Adrenal gland (tissue), 12 donors: ENCODE data around the gene SETD6. TPM values are rescaled to one million over a fixed set of nuclear protein-coding genes. Genes with fewer than 3 reads are reported as not detected.
A peak's percentile ranks its signal among the peaks of the same experiment; 100 is the strongest.

ENCODE experiments used
- DNase-seq, 7 donors: peaks; one replicate each; pipeline ENCODE4 v3.0.0-alpha.2; 2019 to 2020
- H3K27ac ChIP-seq, 5 donors: fragments of 200-600 bp; sonication (generic) in 4 of 5; 1 replicate in 3 of 5; 2 replicates in 2 of 5; pipeline versions ENCODE4 v1.5.1 to v1.8.0; 2016 to 2020; ENCODE audit warnings: mild to moderate bottlenecking in 1 of 5
- H3K27me3 ChIP-seq: fragments of 200-600 bp; 2 replicates; pipeline ENCODE4 v1.8.0; 2021
- H3K36me3 ChIP-seq, 2 donors: fragments of 200-600 bp; replicated peaks in 1 of 2; 1 replicate in 1 of 2; 2 replicates in 1 of 2; pipeline versions ENCODE4 v1.5.1 to v1.8.0; 2018 to 2022
- H3K4me1 ChIP-seq, 2 donors: fragments of 200-600 bp; replicated peaks in 1 of 2; 1 replicate in 1 of 2; 2 replicates in 1 of 2; pipeline versions ENCODE4 v1.5.1 to v1.8.0; 2018 to 2021
- H3K4me3 ChIP-seq, 4 donors: fragments of 200-600 bp; sonication (generic) in 3 of 4; one replicate each; pipeline ENCODE4 v1.5.1; 2016 to 2018
- H3K9me3 ChIP-seq, 3 donors: fragments of 200-600 bp; sonication (generic) in 1 of 3; replicated peaks in 1 of 3; 1 replicate in 2 of 3; 2 replicates in 1 of 3; pipeline versions ENCODE4 v1.5.1 to v1.8.0; 2016 to 2021
- POLR2A ChIP-seq, 2 donors: fragments of 450-650 bp; IDR thresholded peaks; one replicate each; pipeline ENCODE4 v1.6.1; 2017; ENCODE audit warnings: antibody characterized with exemption in 2 of 2, mild to moderate bottlenecking in 2 of 2, moderate library complexity in 1 of 2
- WGBS, 4 donors: extraction: QIAGEN DNeasy Blood & Tissue Kit in 2 of 4; methylation state at CpG; one replicate each; pipeline versions ENCODE4 v1.1.5 to v1.1.7; 2013 to 2017; 5-methylcytosine and 5-hydroxymethylcytosine counted together
- intact Hi-C, 2 donors: fragments of 100-400 bp; cut with DNase I; formaldehyde crosslinking; loops; one replicate each; pipeline versions ENCODE4 v1.14.1 to v1.15.0; 2022 to 2023
- polyA plus RNA-seq, 3 donors: library from polyadenylated mRNA; stranded (reverse); fragments of 200-250 nt in 2 of 3; fragments of 350-450 nt in 1 of 3; fragmentation: Illumina TruSeq in 1 of 3; extraction: RNeasy Lipid Tissue Mini Kit (QIAGEN cat#74804) in 1 of 3; gene quantifications; one replicate each; pipeline ENCODE4 v1.2.3, GENCODE V29; 2013 to 2014
- total RNA-seq, 9 donors: library from RNA; depleted of rRNA in 4 of 9; stranded (reverse); fragments of >200 nt in 4 of 9; fragments of 120-200 nt in 1 of 9; fragmentation: NEBNext Ultra II Directional in 1 of 9; extraction: Animal tissue kit (Norgen Biotek cat#: 25700) in 1 of 9; gene quantifications; one replicate each; pipeline versions ENCODE4 v1.1.0 to v1.2.4, GENCODE V29; 2013 to 2023
- TF ChIP-seq, protein P1 (sequence below), 6 experiments: fragments of 450-650 bp in 4 of 6; fragments of 200-600 bp in 2 of 6; sonication (generic) in 1 of 6; IDR thresholded peaks; 1 replicate in 5 of 6; 2 replicates in 1 of 6; pipeline versions ENCODE4 v1.5.1 to v1.8.0; 2016 to 2021; ENCODE audit warnings: antibody characterized with exemption in 6 of 6, mild to moderate bottlenecking in 2 of 6, moderate library complexity in 1 of 6
- donor health status: healthy with polysubstance abuse.
- donor health status: Bipolar disorder and iron deficiency.
- donor health status: DM: yes; HTN: yes; CAD: no.
- donor health status: DM: no; HTN: no; CAD: no.
- donor health status: DM: no; HTN: no; CAD: no.
- donor health status: DM: yes; HTN: yes; CAD: no.

The SETD6 gene
- total and polyA plus RNA-seq, 12 donors = 14.4 to 53.8 (median 25.8) TPM

DNA sequence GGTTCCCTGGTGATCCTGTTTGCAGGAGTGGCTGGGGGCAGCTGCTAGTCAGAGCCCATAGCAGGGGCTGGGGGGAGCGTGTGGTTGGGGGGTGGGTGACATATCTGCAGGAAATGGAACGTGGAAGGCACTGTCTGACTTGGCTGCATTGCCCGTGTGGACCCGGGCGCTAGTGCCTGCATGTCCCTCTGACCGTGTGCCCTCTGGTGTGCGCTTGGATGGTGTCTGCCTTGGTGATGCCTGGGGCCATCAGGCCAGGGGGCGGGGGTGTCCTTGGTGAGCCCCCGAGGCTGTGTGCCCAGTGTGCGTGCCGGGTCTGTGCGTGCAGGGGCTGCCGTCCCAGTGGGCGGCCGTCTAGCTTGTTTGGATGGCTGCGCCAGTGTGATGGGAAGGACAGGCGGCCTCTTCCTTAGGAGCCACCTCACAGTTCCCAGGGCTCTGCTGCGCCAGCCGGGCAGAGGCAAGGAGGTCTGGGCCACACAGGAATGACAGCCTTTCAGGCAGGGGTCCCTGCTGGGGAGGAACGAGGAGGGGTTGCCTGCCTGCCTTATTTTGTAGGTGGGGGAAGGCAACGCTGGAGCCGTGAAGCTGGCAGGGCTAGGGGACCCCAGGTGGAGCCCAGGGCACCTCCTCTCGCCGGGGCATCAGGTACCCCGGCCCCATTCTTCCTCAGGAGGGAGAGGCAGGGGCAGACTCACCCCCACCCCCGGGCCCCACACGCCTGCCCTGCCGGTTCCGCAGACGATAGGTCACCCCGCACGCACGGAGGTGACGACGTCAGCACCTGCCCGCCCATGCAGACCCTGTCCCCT lies 14.7 kb upstream of the SETD6 start:
- 12 to 32% (median 28%) methylated on average over 7 to 36 of the region's 36 CpGs for WGBS, 4 donors
- Histone ChIP-seq H3K36me3 (peaks cover 0 to 12% of the 10 kb centered on the region in 2 donors), H3K4me1 (peaks cover 16 to 28% of the 10 kb centered on the region in 2 donors), H3K4me3 (peak overlapping the region in 1 of 4 donors; percentile 19), H3K27ac (peak overlapping the region in 2 of 5 donors; percentile 45 to 57), H3K9me3 (no peaks in the 10 kb centered on the region), H3K27me3 (no peaks in the 10 kb centered on the region)
- intact Hi-C loops = loop anchor here in 1 of 2 donors (10.0 kb wide), 1 partner anchor 134 kb away; no protein-coding TSS in a partner anchor
- peak in 1 of 7 donors; percentile 36 for DNase-seq
- TF ChIP-seq POLR2A (IDR thresholded peaks at IDR 0.05) = no peak
- TF ChIP-seq, protein P1, sequence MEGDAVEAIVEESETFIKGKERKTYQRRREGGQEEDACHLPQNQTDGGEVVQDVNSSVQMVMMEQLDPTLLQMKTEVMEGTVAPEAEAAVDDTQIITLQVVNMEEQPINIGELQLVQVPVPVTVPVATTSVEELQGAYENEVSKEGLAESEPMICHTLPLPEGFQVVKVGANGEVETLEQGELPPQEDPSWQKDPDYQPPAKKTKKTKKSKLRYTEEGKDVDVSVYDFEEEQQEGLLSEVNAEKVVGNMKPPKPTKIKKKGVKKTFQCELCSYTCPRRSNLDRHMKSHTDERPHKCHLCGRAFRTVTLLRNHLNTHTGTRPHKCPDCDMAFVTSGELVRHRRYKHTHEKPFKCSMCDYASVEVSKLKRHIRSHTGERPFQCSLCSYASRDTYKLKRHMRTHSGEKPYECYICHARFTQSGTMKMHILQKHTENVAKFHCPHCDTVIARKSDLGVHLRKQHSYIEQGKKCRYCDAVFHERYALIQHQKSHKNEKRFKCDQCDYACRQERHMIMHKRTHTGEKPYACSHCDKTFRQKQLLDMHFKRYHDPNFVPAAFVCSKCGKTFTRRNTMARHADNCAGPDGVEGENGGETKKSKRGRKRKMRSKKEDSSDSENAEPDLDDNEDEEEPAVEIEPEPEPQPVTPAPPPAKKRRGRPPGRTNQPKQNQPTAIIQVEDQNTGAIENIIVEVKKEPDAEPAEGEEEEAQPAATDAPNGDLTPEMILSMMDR (IDR thresholded peaks at IDR 0.05) = no peak

DNA sequence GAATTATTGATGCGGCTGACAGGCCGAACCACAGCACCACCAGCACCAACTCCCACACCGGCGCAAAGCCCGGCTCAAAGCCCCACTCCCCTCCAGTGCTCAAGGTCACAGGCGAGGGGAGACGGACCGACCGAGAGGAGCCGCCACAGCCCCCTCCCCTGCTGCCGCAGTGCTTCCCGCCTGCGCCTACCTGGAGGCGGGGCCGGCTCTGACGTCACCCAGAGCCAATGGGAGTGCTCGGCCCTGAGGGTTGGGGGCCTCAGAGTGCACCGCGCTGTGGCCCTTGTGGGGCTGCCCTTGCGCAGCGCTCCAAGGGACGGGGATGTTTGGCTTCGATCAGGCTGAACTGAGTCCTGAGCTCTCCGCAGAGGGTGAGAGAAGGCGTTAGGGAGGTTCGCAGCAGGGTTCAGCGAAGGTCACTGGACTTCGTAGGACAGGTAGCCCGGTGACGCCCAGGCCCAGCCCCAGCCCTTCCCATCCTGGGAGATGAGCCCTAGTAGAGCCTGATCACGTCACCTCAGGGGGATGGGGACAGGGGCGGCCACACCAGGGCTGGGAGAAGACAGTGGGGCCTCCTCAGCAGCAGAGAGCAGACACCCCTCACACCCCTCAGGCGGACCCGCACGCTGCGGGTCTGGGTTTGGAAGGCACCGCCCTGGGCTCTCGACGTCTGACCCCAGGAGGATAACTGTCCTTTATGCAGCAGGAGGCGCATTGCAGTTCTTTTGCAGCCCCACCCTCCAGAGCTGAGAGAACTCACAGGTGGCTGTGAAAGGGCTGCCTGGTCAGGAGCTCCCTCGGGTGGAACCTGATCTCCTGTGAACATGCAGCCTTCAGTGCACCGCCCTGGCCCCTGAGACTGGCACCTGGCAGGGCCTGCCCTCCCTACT lies 13.8 kb upstream of the SETD6 start:
- Histone ChIP-seq H3K4me1 (peaks cover 14 to 20% of the 10 kb centered on the region in 2 donors), H3K4me3 (peak overlapping the region in 1 of 4 donors; percentile 26), H3K27ac (peak overlapping the region in 2 of 5 donors; percentile 13 to 57), H3K9me3 (no peaks in the 10 kb centered on the region), H3K36me3 (peaks cover 0 to 15% of the 10 kb centered on the region in 2 donors), H3K27me3 (no peaks in the 10 kb centered on the region)
- DNase-seq = peak in 3 of 7 donors; percentile 14 to 68 (median 28)
- no peak for TF ChIP-seq POLR2A (IDR thresholded peaks at IDR 0.05)
- TF ChIP-seq, protein P1 (IDR thresholded peaks at IDR 0.05) = no peak
- intact Hi-C loops = loop anchor here in 1 of 2 donors (10.0 kb wide), 1 partner anchor 133 kb away; no protein-coding TSS in a partner anchor
- 34 to 64% (median 39%) methylated on average over 7 to 42 of the region's 42 CpGs for WGBS, 4 donors

DNA sequence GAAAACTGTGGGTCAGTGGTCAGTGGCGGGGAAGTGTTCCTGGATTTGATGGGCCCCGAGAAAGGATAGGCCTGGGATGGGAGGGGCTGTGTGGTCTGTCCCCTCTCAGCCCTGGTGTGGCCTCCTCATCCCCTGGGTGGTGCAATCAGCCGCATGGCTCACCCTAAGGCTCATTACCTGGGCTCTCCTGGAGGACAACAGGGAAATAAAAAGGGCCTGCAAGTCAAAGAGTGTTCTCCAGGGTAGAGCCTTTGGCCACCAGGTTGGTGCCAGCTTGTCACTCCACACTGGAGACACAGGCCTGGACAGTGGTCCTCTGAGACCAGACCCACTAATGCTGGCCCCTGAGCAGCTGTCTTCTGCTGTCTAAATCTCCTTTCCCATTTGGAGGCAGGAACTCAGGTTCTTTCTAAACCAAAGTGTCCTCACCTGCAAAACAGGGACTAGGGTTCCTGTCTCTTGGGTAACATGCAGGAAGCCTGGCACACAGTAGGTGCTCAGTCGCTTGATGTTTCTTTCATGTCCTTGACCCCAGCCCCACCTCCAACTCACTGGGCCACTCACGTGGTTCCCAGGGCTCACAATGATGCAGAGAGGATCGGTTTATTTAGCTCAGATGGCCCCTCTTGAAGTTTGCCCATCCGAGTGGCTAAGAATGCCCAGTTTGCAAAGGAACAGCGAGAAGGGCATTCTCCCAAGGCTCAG lies 12.9 kb upstream of the SETD6 start:
- Histone ChIP-seq H3K36me3 (peaks cover 0 to 22% of the 10 kb centered on the region in 2 donors), H3K27me3 (no peaks in the 10 kb centered on the region), H3K4me1 (peaks cover 6 to 15% of the 10 kb centered on the region in 2 donors), H3K9me3 (no peaks in the 10 kb centered on the region), H3K4me3 (no peak overlapping the region), H3K27ac (peak overlapping the region in 2 of 5 donors; percentile 13 to 57)
- TF ChIP-seq, protein P1 (IDR thresholded peaks at IDR 0.05) = no peak
- TF ChIP-seq POLR2A (IDR thresholded peaks at IDR 0.05) = no peak
- intact Hi-C loops = loop anchor here in 1 of 2 donors (10.0 kb wide), 1 partner anchor 132 kb away; no protein-coding TSS in a partner anchor
- 66 to 81% (median 69%) methylated on average over 6 to 8 of the region's 8 CpGs for WGBS, 4 donors
- peak in 2 of 7 donors; percentile 12 to 53 for DNase-seq
